CD4-positive, alpha-beta memory T cell (primary cell): ENCODE results near the gene MAP4K3. TPM values are rescaled to one million over a fixed set of nuclear protein-coding genes. Genes with fewer than 3 reads are reported as not detected.

Source experiments
- CTCF ChIA-PET: fragments of 350-600 bp; sonication (Branson Sonifier 250); formaldehyde crosslinking; loops from one replicate; lab custom pipeline; 2021; ENCODE audit warnings: inconsistent platforms; ENCODE audit not compliant: partially characterized antibody; lab: Charles Lee
- POLR2A ChIA-PET: fragments of 350-600 bp; sonication (Branson Sonifier 250); formaldehyde crosslinking; loops from one replicate; lab custom pipeline; 2021; ENCODE audit not compliant: partially characterized antibody; lab: Charles Lee
- DNase-seq, 5 donors: peaks; one replicate each; pipeline versions ENCODE4 v3.0.0 to v3.0.0-alpha.2; 2020 to 2022; ENCODE audit warnings: mixed read lengths in 1 of 5
- H3K27ac ChIP-seq: one replicate; pipeline ENCODE4 v1.7.0; 2013; ENCODE audit warnings: low read depth, low read length
- H3K27me3 ChIP-seq: 2 replicates; pipeline ENCODE4 v1.7.0; 2013; ENCODE audit warnings: mild to moderate bottlenecking, low read length, moderate library complexity; ENCODE audit not compliant: insufficient read depth
- H3K36me3 ChIP-seq: 2 replicates; pipeline ENCODE4 v1.7.0; 2013; ENCODE audit warnings: mild to moderate bottlenecking, low read length, moderate library complexity; ENCODE audit not compliant: insufficient read depth
- H3K4me1 ChIP-seq: 2 replicates; pipeline ENCODE4 v1.7.0; 2013; ENCODE audit warnings: mild to moderate bottlenecking, low read length, moderate library complexity; ENCODE audit not compliant: insufficient read depth
- H3K4me3 ChIP-seq, 2 donors: one replicate each; pipeline ENCODE4 v1.7.0; 2013; ENCODE audit warnings: low read length in 2 of 2, mild to moderate bottlenecking in 1 of 2
- H3K9me3 ChIP-seq, 2 donors: one replicate each; pipeline ENCODE4 v1.7.0; 2013; ENCODE audit warnings: low read length in 2 of 2, control low read depth in 1 of 2; ENCODE audit not compliant: control insufficient read depth in 1 of 2
- H3K27ac Mint-ChIP-seq, 7 donors: one replicate each; pipeline ENCODE4 v1.8.0; 2020 to 2021; ENCODE audit warnings: mixed read lengths in 7 of 7, mild to moderate bottlenecking in 6 of 7, inconsistent platforms in 3 of 7, moderate library complexity in 3 of 7
- H3K27me3 Mint-ChIP-seq, 2 donors: one replicate each; pipeline ENCODE4 v1.8.0; 2020 to 2021; ENCODE audit warnings: mixed read lengths in 2 of 2
- H3K36me3 Mint-ChIP-seq, 2 donors: one replicate each; pipeline ENCODE4 v1.8.0; 2020 to 2021; ENCODE audit warnings: mixed read lengths in 2 of 2, inconsistent platforms in 1 of 2, mild to moderate bottlenecking in 1 of 2
- H3K4me1 Mint-ChIP-seq, 4 donors: one replicate each; pipeline ENCODE4 v1.8.0; 2020 to 2021; ENCODE audit warnings: mixed read lengths in 4 of 4, mild to moderate bottlenecking in 1 of 4
- H3K4me3 Mint-ChIP-seq, 8 donors: one replicate each; pipeline ENCODE4 v1.8.0; 2020 to 2021; ENCODE audit warnings: mixed read lengths in 8 of 8, mild to moderate bottlenecking in 7 of 8, moderate library complexity in 6 of 8, inconsistent platforms in 3 of 8
- H3K9me3 Mint-ChIP-seq, 8 donors: one replicate each; pipeline ENCODE4 v1.8.0; 2020 to 2021; ENCODE audit warnings: mixed read lengths in 8 of 8, mild to moderate bottlenecking in 5 of 8, inconsistent platforms in 3 of 8, moderate library complexity in 1 of 8
- intact Hi-C: fragments of 100-400 bp; cut with micrococcal nuclease; formaldehyde crosslinking; loops from one replicate; pipeline ENCODE4 v1.15.1; 2023
- polyA plus RNA-seq, 2 donors: library from polyadenylated mRNA; unstranded; fragments of 300-500 nt; fragmentation: Illumina TruSeq; gene quantifications; one replicate each; pipeline ENCODE4 v1.2.3, GENCODE V29; 2021
- total RNA-seq, 2 experiments: library from RNA; stranded (reverse); gene quantifications; one replicate each; pipeline ENCODE4 v1.2.3, GENCODE V29; 2021

The MAP4K3 gene
- total and polyA plus RNA-seq, 4 experiments from 2014 or later = 1.7 to 18.1 (median 9.4) TPM

DNA sequence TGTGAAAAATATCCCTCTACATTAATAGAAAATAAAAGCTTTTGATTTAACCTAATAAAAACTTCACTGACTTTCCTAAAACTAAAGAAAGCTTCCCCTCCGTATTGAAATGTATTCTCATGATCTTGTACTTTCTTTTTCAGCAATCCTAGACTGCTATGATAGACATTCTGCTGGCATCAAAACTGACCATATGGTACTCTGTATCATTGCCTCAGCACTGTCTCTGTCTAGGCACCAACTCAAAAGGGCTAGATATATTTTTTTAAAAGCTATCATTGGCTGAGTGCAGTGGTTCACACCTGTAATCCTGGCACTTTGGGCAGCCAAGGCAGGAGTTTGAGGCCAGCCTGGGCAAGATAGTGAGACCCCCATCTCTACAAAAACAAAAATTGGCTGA lies 226.2 kb downstream of the MAP4K3 start:
- Mint-ChIP-seq H3K4me3 (no peak overlapping the region), H3K27me3 (no peaks in the 10 kb centered on the region), H3K36me3 (no peaks in the 10 kb centered on the region), H3K27ac (no peak overlapping the region), H3K4me1 (peaks cover 13 to 22% (median 16%) of the 10 kb centered on the region in 4 donors), H3K9me3 (no peaks in the 10 kb centered on the region)
- H3K4me3 ChIP-seq = no peak overlapping the region
- H3K27ac ChIP-seq = no peak overlapping the region
- no peak for DNase-seq
- intact Hi-C loops = no loop called here
- no peaks in the 10 kb centered on the region for H3K27me3 ChIP-seq
- ChIA-PET POLR2A (interaction anchor here (1.5 to 1.7 kb wide), 2 partner anchors 86 to 90 kb away, joined by 7 to 8 read pairs; partner anchors contain the start of gene SOS1), CTCF (interaction anchor here (1.6 to 2.0 kb wide), 3 partner anchors 17 to 90 kb away, joined by 6 to 8 read pairs (median 7); partner anchors contain the start of gene SOS1)
- H3K9me3 ChIP-seq = no peaks in the 10 kb centered on the region
- H3K4me1 ChIP-seq = peaks cover 16% of the 10 kb centered on the region
- H3K36me3 ChIP-seq = no peaks in the 10 kb centered on the region

- Mint-ChIP-seq H3K4me3 (peak overlapping the region in 6 of 8 donors; percentile 23 to 47 (median 38)), H3K4me1 (peaks cover 3 to 12% (median 7%) of the 10 kb centered on the region in 4 donors), H3K27ac (peak overlapping the region in 1 of 7 donors; percentile 38), H3K27me3 (no peaks in the 10 kb centered on the region), H3K36me3 (peaks cover 0 to 4% of the 10 kb centered on the region in 2 donors), H3K9me3 (peaks cover 0 to 3% (median 0%) of the 10 kb centered on the region in 8 donors)
- Histone ChIP-seq H3K4me1 (no peaks in the 10 kb centered on the region), H3K27ac (no peak overlapping the region), H3K36me3 (no peaks in the 10 kb centered on the region), H3K9me3 (no peaks in the 10 kb centered on the region), H3K4me3 (no peak overlapping the region), H3K27me3 (no peaks in the 10 kb centered on the region)
- intact Hi-C loops = no loop called here
- POLR2A ChIA-PET = interaction anchor here (1.7 to 2.7 kb wide), 2 partner anchors 13 to 83 kb away, joined by 6 to 15 read pairs; partner anchors contain the start of gene SOS1
- CTCF ChIA-PET = interaction anchor here (1.5 kb wide), 1 partner anchor 26 kb away, joined by 6 read pairs; no protein-coding TSS in a partner anchor
- DNase-seq = no peak
These were observed 233.7 kb downstream of the MAP4K3 start for GRCh38 chr2:39203382-39203781.

GRCh38 chr2:39202639-39203369 lies 234.3 kb downstream of the MAP4K3 start:
- Histone ChIP-seq H3K4me3 (no peak overlapping the region), H3K27me3 (no peaks in the 10 kb centered on the region), H3K4me1 (no peaks in the 10 kb centered on the region), H3K9me3 (no peaks in the 10 kb centered on the region), H3K27ac (no peak overlapping the region), H3K36me3 (no peaks in the 10 kb centered on the region)
- CTCF ChIA-PET = interaction anchor here (1.1 to 1.5 kb wide), 2 partner anchors 27 to 79 kb away, joined by 3 to 6 read pairs; no protein-coding TSS in a partner anchor
- H3K4me1 Mint-ChIP-seq = peaks cover 3 to 12% (median 7%) of the 10 kb centered on the region in 4 donors
- intact Hi-C loops = no loop called here
- H3K4me3 Mint-ChIP-seq = no peak overlapping the region
- POLR2A ChIA-PET = interaction anchor here (0.5 to 2.7 kb wide), 3 partner anchors 13 to 82 kb away, joined by 3 to 15 read pairs (median 6); partner anchors contain the start of gene SOS1
- peaks cover 0 to 4% (median 0%) of the 10 kb centered on the region in 8 donors for H3K9me3 Mint-ChIP-seq
- H3K27ac Mint-ChIP-seq = peak overlapping the region in 3 of 7 donors; percentile 1 to 39 (median 38)
- H3K27me3 Mint-ChIP-seq = no peaks in the 10 kb centered on the region
- H3K36me3 Mint-ChIP-seq = peaks cover 0 to 4% of the 10 kb centered on the region in 2 donors
- no peak for DNase-seq

Other genes starting within 250 kb of the MAP4K3 start
- under 1 TPM in 1 of 2 experiments, not detected in 1; 0.38 TPM for gene CDKL4, start 193.3 kb downstream of the MAP4K3 start, total RNA-seq
- gene CDKL4, start 193.3 kb downstream of the MAP4K3 start, polyA plus RNA-seq = not detected
- gene TMEM178A, start 228.6 kb upstream of the MAP4K3 start, total RNA-seq = not detected
- gene TMEM178A, start 228.6 kb upstream of the MAP4K3 start, polyA plus RNA-seq = not detected